Measurements from ENCODE around the gene CFHR5.
"Not testable (repeated sequence)": the region's sequence is repeated elsewhere in the genome, so short reads cannot be mapped to it uniquely, and the experiment has no call there.

Gene CFHR5

GRCh38 chr1:196977278-196977677 lies at the start of gene CFHR5:
TSS of gene CFHR5 (plus strand) at chr1:196977556. CDS start at chr1:196977665, 109 bp downstream.
- Histone ChIP-seq H3K27me3 (ENCODE audit: low read depth) (peaks cover 8% of the 10 kb centered on the region), H3K4me1 (no peaks in the 10 kb centered on the region), H3K36me3 (replicated peaks) (no peaks in the 10 kb centered on the region), H3K9me3 (no peaks in the 10 kb centered on the region), H3K4me3 (no peak within 1 kb of the TSS)
- no peak for DNase-seq (ENCODE audit: low spot score in 2 of 2)
- in situ Hi-C loops (cut with MboI; ENCODE audit: low sequenced_read_pairs): no loop called here

- in situ Hi-C loops (cut with MboI; ENCODE audit: low sequenced_read_pairs): not testable (repeated sequence)
Measured at GRCh38 chr1:196932853-196933252, 44.5 kb upstream of the CFHR5 start.

DNA sequence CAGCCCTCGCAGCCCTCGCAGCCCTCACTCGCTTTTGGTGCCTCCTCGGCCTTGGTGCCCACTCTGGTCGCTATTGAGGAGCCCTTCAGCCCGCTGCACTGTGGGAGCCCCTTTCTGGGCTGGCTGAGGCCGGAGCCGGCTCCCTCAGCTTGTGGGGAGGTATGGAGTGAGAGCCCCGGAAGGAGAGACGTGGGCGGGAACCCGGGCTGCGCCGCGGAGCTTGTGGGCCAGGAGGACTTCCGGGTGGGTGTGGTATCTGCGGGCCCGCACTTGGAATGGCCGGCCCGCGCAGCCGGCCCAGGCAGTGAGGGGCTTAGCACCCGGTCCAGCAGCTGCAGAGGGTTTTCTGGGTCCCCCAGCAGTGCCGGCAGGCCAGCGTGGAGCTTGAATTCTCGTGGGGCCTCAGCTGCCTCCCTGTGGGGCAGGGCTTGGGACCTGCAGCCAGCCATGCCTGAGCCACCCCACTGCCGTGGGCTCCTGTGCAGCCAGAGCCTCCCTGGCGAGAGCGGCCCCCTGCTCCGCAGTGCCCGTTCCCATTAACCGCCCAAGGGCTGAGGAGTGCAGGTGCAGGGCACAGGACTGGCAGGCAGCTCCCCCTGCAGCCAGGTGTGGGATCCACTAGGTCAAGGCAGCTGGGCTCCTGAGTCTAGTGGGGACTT lies 43.7 kb upstream of the CFHR5 start:
- H3K9me3 ChIP-seq: no peaks in the 10 kb centered on the region
- in situ Hi-C loops (cut with MboI; ENCODE audit: low sequenced_read_pairs): no loop called here
- no peaks in the 10 kb centered on the region for H3K27me3 ChIP-seq (ENCODE audit: low read depth)
- H3K4me3 ChIP-seq: no peak overlapping the region
- no peaks in the 10 kb centered on the region for H3K36me3 ChIP-seq (replicated peaks)
- DNase-seq (ENCODE audit: low spot score in 2 of 2): no peak
- H3K4me1 ChIP-seq: no peaks in the 10 kb centered on the region

More at GRCh38 chr1:196932853-196933252, 44.5 kb upstream of the CFHR5 start:
- H3K9me3 ChIP-seq; H3K27me3 ChIP-seq (ENCODE audit: low read depth); H3K4me3 ChIP-seq; H3K36me3 ChIP-seq (replicated peaks); DNase-seq (ENCODE audit: low spot score in 2 of 2); H3K4me1 ChIP-seq: not testable (repeated sequence)

GRCh38 chr1:196941474-196941873 lies 35.9 kb upstream of the CFHR5 start:
- in situ Hi-C loops (cut with MboI; ENCODE audit: low sequenced_read_pairs); H3K4me3 ChIP-seq; H3K36me3 ChIP-seq (replicated peaks); H3K27me3 ChIP-seq (ENCODE audit: low read depth); H3K4me1 ChIP-seq; H3K9me3 ChIP-seq; DNase-seq (ENCODE audit: low spot score in 2 of 2): not testable (repeated sequence)

DNA sequence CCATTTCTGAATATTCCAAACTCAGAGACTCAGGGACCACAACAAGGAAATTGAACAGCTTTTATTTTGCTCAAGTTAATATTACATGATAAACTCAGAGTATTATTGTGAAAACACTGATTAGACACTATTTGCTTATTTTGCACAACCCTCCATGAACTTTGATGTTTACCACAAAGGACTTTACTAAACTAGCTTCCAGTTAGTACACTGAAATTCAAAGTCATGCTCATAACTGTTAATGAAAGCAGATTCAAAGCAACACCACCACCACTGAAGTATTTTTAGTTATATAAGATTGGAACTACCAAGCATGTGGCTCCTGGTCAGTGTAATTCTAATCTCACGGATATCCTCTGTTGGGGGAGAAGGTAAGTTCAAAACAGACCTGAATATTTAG lies 33.8 kb upstream of the CFHR5 start, which contains the start of gene CFHR2:
CFHR2 (plus strand) TSS at position 171 of the 400 bp plus-strand sequence; CDS start at position 314, 143 bp downstream.
- in situ Hi-C loops (cut with MboI; ENCODE audit: low sequenced_read_pairs): not testable (repeated sequence)

DNA sequence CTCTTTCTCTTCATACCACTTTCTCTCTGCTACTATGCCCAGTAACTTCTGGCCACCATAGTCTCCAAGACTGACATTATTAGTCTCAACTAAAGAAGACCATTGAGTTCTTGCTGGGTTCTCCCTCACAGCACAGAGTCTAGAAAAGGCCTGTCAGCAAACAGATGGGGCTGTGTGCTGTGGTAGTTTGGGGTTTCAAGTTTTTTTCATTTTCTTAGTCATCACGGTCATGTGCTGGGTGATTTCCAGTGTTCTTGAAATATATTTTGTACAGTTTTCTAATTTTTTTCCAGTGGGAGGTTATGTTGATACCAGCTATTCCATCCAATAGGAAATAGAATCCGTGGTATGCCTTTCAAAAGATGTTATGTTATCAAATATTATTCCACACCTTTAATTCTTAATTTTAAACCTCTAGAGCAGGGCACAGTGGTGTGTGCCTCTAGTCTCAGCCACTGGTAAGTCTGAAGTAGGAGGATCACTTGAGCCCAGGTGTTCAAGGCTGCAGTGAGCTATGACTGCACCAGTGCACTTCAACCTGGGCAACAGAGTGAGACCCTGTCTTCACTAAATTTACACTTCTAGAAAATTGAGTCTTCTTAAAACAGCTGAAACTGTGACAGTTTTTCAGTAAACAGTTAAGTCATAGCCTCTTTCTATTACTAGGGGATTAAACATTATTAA lies 25.5 kb upstream of the CFHR5 start:
- in situ Hi-C loops (cut with MboI; ENCODE audit: low sequenced_read_pairs): no loop called here
- H3K36me3 ChIP-seq (replicated peaks): no peaks in the 10 kb centered on the region
- no peak for DNase-seq (ENCODE audit: low spot score in 2 of 2)
- H3K9me3 ChIP-seq: no peaks in the 10 kb centered on the region
- no peak overlapping the region for H3K4me3 ChIP-seq
- H3K4me1 ChIP-seq: no peaks in the 10 kb centered on the region
- no peaks in the 10 kb centered on the region for H3K27me3 ChIP-seq (ENCODE audit: low read depth)

More for the DNA sequence above, 33.8 kb upstream of the CFHR5 start, which contains the start of gene CFHR2:
- H3K36me3 ChIP-seq (replicated peaks); H3K4me1 ChIP-seq; H3K27me3 ChIP-seq (ENCODE audit: low read depth); H3K9me3 ChIP-seq; DNase-seq (ENCODE audit: low spot score in 2 of 2); H3K4me3 ChIP-seq: not testable (repeated sequence)

DNA sequence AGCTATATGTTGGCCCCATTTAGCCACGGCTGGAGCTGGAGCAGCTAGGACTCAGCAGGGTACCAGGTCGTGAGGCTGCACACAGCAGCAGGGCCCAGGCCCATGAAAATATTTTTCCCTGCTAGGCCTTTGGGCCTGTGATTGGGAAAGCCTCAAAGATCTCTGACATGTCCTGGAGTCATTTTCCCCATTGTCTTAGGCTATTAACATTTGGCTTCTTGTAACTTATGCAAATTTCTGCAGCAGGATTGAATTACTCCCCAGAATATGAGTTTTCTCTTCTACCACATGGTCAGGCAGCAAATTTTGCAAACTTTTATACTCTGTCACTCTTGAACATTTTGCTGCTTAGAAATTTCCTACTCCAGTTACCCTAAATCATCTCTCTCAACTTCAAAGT lies 22.6 kb upstream of the CFHR5 start:
- no peaks in the 10 kb centered on the region for H3K4me1 ChIP-seq
- in situ Hi-C loops (cut with MboI; ENCODE audit: low sequenced_read_pairs): no loop called here
- no peak overlapping the region for H3K4me3 ChIP-seq
- no peaks in the 10 kb centered on the region for H3K9me3 ChIP-seq
- H3K36me3 ChIP-seq (replicated peaks): no peaks in the 10 kb centered on the region
- no peak for DNase-seq (ENCODE audit: low spot score in 2 of 2)
- H3K27me3 ChIP-seq (ENCODE audit: low read depth): no peaks in the 10 kb centered on the region

DNA sequence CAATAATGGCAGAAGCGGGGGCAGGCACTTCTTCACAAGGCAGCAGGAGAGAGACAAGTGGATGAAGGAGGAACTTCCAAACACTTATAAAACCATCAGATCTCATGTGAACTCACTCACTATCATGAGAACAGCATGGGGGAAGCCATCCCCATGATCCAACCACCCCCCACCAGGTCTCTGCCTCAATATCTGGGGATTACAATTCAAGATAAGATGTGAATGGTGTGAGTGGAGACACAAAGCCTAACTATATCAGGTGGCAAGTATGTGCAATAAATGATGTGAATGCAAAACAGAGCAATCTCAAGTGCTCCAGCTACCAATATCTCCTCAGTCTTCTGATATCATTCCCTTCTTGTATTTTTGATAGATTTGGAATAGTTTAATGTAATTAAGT lies 21.4 kb upstream of the CFHR5 start:
- no peaks in the 10 kb centered on the region for H3K36me3 ChIP-seq (replicated peaks)
- DNase-seq (ENCODE audit: low spot score in 2 of 2): no peak
- H3K4me3 ChIP-seq: no peak overlapping the region
- in situ Hi-C loops (cut with MboI; ENCODE audit: low sequenced_read_pairs): no loop called here
- no peaks in the 10 kb centered on the region for H3K27me3 ChIP-seq (ENCODE audit: low read depth)
- no peaks in the 10 kb centered on the region for H3K4me1 ChIP-seq
- H3K9me3 ChIP-seq: no peaks in the 10 kb centered on the region

DNA sequence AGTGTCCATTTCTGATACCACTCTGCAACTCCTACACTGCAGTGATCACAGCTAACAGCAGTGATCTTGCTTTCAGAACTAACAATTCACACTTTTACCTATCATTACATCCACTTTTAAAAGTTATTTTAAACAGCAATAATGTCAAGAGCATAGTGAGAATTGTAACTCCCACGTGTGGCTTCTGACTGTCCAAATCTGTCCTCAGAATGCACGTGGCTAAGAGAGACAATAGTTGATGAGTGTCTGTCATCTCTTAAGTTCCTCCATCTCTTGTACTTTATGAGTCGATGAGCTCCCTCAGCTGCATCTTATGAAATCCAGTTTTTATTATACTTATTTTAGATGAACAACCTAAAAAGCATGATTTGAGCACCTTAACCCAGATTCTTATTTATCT lies 16.5 kb upstream of the CFHR5 start:
- DNase-seq (ENCODE audit: low spot score in 2 of 2): no peak
- no peaks in the 10 kb centered on the region for H3K9me3 ChIP-seq
- H3K4me3 ChIP-seq: no peak overlapping the region
- no peaks in the 10 kb centered on the region for H3K4me1 ChIP-seq
- in situ Hi-C loops (cut with MboI; ENCODE audit: low sequenced_read_pairs): no loop called here
- H3K27me3 ChIP-seq (ENCODE audit: low read depth): no peaks in the 10 kb centered on the region
- H3K36me3 ChIP-seq (replicated peaks): no peaks in the 10 kb centered on the region

DNA sequence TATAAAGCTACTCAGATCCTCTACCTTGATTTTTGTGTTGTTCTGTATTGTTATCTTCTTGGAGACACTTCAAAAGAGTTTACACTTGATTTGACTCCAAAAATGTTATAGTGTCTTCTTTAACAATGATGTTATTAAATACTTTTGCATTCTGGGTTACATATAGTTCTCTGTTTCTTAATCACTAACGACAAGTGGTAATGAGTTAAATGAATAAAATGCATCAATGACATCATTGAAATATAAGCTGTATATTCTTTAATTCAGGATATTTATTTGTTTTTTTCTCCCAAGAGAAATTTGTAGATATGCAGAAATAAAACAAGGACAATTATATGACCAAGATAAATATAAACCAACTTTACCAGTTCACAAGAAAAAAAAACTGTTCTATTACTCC lies 7.2 kb upstream of the CFHR5 start:
- Histone ChIP-seq H3K36me3 (replicated peaks) (no peaks in the 10 kb centered on the region), H3K4me3 (no peak overlapping the region), H3K27me3 (ENCODE audit: low read depth) (no peaks in the 10 kb centered on the region; the same call in 1 of the 2 replicates), H3K4me1 (no peaks in the 10 kb centered on the region), H3K9me3 (no peaks in the 10 kb centered on the region)
- no peak for DNase-seq (ENCODE audit: low spot score in 2 of 2)
- in situ Hi-C loops (cut with MboI; ENCODE audit: low sequenced_read_pairs): no loop called here

DNA sequence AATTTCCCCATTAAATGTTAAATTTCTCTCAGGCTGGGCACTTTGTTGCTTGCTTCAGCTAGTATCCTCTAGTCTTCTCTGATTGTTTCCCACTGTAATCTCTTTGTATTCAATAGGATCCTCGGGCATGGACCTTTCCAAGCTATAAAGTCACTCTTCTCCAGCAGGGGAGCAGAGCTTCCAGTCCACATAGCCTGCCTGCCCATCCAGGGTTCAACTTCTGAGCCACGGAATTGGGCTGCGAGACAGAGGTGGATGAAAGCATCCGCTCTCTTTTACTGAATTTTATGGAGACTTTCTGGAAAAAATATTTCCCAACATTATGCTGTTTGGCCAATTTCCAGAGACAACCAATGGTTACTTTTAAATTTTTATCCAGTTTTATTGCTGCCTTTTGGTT lies 1.1 kb upstream of the CFHR5 start:
- H3K36me3 ChIP-seq (replicated peaks): no peaks in the 10 kb centered on the region
- DNase-seq (ENCODE audit: low spot score in 2 of 2): no peak
- peaks cover 8% of the 10 kb centered on the region for H3K27me3 ChIP-seq (ENCODE audit: low read depth)
- in situ Hi-C loops (cut with MboI; ENCODE audit: low sequenced_read_pairs): no loop called here
- H3K4me3 ChIP-seq: no peak overlapping the region
- no peaks in the 10 kb centered on the region for H3K9me3 ChIP-seq
- no peaks in the 10 kb centered on the region for H3K4me1 ChIP-seq

DNA sequence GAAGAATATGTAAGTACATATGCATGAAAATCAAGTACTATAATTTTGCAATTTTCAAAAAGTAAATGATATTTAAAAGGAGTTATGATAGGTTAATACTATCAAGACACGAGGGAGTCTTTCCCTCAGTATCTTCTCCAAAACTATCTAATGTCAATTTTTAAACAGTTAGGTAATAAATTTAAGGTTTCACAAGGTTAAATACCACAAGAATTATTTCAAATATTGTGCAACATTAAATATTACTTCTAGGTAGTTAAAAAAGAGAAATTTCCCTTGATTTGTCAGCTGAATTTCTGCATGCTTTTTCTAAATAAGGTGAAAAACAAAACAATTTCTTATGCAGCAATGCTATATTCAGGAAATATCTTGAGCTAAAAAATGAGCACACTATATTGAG lies 3.5 kb downstream of the CFHR5 start:
- Histone ChIP-seq H3K36me3 (replicated peaks) (no peaks in the 10 kb centered on the region), H3K4me3 (no peak overlapping the region), H3K9me3 (no peaks in the 10 kb centered on the region), H3K27me3 (ENCODE audit: low read depth) (peaks cover 8% of the 10 kb centered on the region; the same call in 1 of the 2 replicates), H3K4me1 (no peaks in the 10 kb centered on the region)
- no peak for DNase-seq (ENCODE audit: low spot score in 2 of 2)
- in situ Hi-C loops (cut with MboI; ENCODE audit: low sequenced_read_pairs): no loop called here

DNA sequence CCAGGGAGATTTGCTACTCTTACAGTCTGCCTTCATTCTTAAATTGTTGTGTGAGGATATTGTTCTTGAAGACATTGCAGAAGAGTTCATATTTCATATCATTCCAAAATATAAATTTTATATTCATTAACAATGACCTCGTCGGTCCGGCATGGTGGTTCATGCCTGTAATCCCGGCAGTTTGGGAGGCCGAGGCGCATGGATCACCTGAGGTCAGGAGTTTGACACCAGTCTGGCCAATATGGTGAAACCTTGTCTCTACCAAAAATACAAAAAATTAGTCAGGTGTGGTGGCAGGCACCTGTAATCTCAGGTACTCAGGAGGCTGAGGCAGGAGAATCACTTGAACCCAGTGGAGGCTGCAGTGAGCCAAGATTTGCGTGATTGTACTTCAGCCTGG lies 4.9 kb downstream of the CFHR5 start:
- H3K4me1 ChIP-seq; DNase-seq (ENCODE audit: low spot score in 2 of 2); H3K4me3 ChIP-seq; H3K36me3 ChIP-seq (replicated peaks); in situ Hi-C loops (cut with MboI; ENCODE audit: low sequenced_read_pairs); H3K27me3 ChIP-seq (ENCODE audit: low read depth); H3K9me3 ChIP-seq: not testable (repeated sequence)

GRCh38 chr1:196991919-196992651 lies 14.7 kb downstream of the CFHR5 start:
- DNase-seq (ENCODE audit: low spot score in 2 of 2): peak; percentile 4 to 60
- in situ Hi-C loops (cut with MboI; ENCODE audit: low sequenced_read_pairs); H3K9me3 ChIP-seq; H3K27me3 ChIP-seq (ENCODE audit: low read depth); H3K4me3 ChIP-seq; H3K4me1 ChIP-seq; H3K36me3 ChIP-seq (replicated peaks): not testable (repeated sequence)

Measured in HAP-1 (cell line).